Hematopoietic multipotent progenitor cell treated with erythropoietin and hydrocortisone succinate and interleukin-3 and kit ligand, for 4 days (in vitro differentiated cells): ENCODE measurements around the gene SPACA9.

Experiments
- DNase-seq: peaks from one replicate; pipeline ENCODE4 v3.0.0-alpha.2; 2015

SPACA9 gene

DNA sequence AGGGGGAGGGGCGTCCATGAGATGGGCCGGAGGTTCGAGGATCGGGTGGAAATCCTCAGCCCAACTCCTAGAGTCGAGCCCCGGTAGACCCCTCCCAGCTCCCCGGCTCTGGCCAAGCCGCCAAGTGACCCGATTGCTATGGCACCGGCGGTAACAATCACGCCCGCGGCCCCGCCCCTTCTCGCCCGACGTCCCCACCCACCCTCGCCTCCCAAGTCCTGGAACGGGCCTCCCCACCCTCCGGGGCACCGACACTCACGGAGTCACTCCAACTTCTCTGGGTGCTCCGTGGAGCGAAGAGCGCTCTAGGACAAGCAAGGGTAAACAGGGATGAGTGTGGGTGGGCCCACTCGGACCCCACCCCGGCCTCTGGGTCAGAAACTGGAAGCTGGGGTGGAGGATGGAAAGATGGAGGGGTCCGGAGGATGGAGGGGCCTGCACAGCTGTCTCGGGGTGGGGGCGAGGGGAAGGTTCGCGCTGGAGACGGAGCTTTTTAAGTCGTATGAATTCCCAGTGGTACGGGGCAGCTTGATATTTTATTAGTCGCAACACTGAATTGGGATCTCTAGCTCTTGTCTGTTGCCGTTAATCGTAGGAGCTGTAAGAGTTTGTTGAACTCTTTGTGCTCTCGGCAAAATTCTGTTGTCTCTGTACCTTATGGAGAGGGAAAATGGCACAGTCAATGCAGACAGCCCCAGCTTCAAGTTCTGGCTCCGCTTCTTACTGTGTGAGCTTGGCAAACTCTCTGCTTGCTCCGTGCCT, at the start of gene SPACA9:
Gene SPACA9, plus strand, starts transcription at position 204 of the 762 bp plus-strand sequence. CDS start 5,050 bp downstream, outside the sequence.
- DNase-seq = peak; percentile 53

DNA sequence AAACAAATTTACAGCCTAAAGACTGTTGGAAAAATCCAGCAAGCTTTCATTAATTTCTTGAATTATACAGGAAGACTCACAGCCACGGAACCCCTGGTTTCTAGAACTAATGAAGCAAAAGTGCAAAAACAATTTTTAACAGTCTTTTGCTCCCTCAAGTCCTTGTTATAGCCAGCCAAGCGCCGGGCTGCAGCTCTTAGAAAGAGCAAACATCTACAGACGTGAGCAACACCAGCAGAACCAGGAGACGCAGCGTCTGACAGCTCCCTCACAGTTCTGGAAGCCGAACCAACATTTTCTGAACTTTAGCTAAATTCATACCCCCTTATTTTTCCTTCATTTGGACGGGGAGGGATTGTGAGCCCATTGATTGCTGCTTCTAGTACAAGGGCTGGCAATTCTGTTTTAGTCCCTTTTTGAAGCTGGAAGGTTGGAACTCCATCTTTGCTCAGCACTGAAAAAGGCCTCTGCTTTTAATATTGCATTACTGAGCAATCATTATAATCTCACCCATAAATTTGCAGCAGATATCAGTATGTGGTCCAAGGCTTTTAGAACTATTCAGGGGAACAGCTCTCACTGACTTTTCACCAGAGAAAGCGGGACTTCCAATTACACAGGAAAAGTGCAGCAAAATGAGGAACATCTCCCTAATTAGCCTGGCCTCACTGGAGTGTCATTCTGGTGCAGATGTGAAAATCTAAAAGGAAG, 46.4 kb upstream of the SPACA9 start:
- no peak for DNase-seq

DNA sequence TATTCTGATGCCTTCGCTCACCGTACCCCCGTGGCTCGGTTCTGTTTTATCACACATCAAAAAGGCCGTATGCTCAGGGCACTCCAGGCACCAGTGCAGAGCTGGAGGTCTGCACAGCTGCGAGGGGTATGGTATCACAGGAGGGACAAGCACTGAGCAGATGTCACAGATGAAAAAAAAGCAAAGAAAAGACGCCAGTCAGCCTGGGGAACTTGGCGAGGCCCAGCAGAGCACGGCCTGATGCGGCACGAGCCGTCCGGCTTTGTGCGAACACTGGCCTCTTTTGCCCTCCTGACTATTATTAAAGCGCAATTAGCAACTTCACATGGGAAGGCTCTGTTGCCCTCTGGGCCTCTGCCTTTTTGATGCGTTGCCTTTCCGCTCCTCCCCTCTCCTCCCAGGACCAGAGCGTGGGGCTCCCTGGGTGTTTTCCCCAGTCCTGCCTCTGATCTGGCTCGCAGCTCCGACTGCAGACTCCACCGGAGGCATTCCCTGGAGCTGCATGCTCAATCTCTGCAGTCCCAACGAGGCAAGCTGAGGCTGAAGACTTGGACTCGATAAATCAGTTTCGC, 45.1 kb upstream of the SPACA9 start:
- no peak for DNase-seq

DNA sequence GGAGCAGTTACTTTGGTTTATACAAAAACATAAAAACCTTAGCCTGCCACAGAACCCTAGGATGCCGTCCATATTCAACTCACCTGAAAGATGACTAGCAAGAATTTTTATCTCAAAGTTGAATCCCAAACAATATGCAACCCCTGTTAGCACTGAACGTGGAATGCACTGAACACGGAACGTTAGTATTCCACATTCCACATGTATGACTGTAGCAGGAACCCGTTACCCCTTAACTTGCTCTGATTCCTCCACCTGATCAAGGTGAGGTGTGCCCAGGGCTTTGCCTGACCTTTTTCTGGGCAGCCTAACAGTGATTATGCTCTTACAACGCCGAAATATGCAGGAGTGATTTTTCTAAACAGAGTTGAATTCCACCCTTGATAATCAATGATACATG, 44.4 kb upstream of the SPACA9 start:
- no peak for DNase-seq

DNA sequence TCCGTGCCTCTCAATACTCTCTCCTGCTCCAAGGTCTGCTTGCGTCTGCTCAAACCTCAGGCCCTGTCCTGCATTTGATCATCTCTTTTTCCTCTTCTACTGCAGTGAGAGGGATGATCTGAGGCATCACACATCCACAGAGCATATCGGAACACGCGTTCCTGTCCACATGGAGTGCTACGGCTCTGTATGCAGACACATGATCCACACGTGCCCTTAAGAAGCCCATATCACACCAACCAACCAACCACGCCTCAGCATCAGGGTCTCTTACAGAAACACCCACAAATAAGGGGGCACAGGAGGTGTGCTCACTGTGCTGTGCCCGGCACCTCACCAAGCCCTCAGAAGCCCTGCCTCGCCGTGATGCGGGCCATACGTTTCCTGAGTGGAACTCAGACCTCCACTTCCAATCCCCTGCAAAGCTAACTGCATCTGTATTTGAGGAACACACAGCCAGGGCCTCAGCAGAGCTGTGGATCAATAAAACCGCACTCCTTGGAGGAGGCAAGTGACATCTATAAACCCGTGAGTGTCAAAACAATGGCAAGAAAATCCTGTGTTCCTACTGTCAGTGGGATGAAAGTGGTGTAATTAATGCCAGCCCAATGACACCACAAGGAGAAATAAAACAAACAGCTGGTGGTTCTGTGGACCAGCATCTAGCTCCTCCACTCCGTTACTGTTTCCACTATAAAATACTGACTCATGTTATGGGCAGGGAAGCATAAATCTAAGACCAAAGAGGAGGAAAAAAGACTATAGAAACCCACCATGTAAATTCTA, 41.0 kb upstream of the SPACA9 start:
- DNase-seq = no peak

DNA sequence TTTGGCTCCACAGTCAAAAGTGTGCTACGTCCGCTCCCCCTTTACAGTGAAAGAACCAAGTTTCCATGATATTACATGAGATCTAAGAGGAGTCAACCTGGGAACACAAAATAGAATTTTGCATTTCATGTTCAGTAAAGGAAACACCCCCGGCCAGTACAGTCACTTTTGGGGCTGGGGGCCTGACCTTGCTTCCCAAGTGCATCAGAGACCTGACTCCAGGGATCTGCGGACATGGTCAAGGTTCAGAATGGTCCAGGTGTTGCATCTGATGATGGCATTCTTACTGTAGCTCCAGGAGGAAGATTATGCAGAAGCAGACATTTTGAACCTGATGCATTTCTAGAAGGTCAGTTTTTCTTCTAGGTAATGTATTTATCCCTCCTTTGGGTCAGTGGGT, 40.4 kb upstream of the SPACA9 start:
- DNase-seq = no peak

DNA sequence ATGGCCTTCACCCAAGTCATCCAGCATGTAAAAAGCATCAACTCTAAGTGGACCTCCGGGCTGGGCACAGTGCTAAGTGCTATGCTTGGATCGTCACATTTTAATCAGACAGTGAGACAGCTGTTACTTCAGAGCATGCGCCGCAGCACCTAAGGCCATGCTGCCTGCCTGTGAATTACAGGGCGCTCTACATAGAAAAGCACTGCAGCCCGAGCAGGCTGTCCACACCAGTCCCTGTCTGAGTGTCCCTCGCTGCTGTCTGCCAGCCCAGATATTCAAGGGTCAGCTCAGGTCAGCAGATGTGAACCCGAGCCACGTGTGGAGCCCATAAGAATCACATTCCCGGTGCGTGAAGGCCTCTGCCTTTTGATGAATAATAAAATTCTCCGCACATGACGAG, 37.7 kb upstream of the SPACA9 start:
- no peak for DNase-seq

DNA sequence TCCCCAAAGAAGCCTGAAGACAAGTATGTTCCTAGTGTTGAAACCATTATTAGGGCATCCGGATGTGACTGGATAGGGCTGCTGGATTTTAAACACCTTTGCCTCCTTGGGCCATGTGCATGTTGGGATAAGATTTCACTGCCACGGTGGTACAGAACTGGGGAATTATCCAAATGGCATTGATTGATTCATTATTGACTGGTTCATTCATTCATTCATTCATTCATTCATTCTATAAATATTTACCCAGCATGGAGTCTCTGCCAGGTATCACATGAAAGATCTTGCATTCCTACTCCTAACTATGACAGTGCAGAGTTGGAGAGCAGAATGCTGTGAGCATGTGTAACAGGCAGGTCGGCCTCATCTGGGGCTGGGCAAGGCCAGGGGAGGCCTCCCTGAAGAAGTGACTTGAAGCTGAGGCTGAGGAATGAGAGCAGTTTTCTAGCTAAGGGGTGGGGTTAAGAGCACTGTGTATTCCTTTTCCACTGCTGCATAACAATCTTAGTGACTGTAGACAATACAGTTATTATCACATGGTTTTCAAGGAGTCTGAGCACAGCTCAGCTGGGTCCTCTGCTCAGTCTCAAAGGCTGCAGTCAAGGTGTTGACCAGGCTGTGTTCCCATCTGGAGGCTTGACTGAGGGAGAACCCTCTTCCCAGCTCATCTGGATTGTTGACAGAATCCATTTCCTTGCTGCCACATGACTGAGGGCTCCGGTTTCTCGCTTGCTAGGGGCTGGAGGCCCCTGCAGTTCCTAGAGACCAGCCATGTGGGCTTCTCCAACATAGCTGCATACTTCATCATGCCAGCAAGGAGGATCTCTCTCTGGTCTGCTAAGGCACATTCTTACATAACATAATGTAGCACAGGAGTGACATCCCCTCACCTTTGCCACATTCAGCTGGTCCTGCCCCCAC, 36.3 kb upstream of the SPACA9 start:
- DNase-seq = no peak

DNA sequence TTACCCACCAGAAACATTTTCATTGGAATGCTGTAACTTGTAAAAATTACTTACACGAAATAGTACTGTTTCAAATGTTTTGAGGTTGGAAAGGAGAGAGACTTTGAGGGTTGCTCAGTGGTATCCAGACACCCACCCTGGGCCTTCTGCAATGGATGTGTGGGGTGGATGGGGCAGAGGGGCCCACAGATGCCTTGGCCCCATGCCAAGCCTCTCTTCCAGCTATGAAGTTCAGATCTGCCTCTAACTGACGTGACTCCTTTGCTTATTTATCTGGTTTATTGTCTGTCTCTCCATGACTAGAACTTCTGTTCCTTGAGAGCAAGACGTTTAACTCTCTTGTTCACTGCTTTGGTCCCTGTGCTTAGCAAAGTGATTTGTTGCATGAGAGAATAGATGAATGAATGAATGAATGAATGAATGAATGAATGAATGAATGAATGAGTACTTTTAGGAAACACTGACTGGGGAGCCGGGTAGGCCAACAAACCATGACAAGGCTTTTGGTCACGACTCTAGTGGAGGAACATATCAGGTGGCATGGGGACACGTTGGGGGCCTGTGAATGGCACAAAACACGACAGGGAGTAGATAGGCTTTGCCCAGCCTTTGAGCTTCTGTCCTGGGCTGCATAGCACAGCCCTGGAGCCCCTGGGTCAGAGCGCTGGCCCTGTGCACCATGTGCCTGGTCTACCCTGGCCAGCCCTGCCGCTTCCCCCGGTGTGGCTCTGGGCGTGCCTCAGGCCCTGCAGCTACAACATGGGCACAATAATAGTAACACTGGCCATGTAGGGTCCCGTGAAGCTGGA, 32.4 kb upstream of the SPACA9 start:
- DNase-seq = no peak

DNA sequence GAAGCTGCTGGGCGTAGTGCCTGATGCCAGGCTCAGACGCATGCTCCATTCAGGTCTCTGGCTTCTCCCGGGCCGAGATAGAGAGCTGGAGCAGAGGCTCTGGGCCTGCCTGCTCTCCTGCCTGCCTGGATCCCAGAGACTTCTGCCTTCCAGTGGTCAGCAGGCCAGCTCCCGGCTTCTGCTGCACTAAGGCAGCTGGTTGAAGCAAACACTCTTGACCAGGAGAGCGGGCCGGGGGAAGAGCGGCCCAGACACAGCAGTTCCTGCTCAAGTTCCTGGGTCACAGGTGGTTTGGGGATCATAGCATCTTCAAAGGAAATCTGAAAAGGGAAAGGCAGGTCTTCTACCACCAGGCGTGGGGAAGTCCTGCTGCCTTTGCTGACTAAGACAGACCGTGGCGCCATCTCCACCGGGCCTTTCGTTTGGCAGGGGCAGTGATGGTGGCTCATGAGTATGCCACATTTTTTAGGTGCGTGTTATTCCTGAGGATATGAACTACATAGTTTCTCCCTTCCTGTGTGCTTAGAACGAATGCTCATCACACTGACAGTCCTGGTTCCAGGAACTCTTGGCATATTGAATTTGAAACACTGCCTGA, 31.7 kb upstream of the SPACA9 start:
- DNase-seq = no peak

DNA sequence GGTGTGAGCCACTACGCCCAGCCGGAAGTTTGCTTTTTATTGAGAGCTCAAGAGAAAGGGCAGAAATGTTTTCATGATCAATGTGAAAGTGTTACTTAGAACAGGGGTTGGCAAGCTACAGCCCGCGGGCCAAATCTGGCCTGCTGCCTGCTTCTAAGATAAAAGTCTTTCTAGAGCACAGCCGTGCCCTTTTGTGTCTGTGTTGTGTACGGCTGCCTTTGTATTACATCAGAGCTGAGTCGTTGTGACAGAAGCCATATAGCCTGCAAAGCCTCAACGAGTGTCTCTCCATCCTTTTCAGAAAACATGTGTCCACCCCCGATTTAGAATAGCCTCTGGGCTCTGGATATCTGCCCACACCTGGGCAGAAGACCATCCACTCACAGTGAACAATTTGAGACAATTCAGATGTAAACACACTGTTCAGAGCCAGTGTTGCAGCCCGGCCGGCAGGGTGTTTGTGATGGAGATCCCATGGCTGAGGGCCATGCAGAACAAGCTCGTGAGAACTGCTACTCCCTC, 29.5 kb upstream of the SPACA9 start:
- peak; percentile 47 for DNase-seq

DNA sequence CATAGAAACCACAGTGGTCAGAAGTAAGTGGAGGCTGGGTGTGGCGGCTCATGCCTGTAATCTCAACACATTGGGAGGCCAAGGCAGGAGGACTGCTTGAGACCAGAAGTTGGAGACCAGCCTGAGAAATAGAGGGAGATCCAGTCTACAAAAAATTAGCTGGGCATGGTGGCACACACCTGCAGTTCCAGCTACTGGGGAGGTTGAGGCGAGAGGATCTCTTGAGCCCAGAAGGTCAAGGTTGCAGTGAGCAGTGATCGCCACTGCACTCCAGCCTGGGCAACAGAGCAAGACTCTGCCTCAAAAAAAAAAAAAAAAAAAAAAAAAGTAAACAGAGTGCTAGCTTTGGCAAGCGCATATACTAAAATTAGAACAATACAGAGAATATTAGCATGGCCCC, 25.2 kb upstream of the SPACA9 start:
- DNase-seq = no peak

DNA sequence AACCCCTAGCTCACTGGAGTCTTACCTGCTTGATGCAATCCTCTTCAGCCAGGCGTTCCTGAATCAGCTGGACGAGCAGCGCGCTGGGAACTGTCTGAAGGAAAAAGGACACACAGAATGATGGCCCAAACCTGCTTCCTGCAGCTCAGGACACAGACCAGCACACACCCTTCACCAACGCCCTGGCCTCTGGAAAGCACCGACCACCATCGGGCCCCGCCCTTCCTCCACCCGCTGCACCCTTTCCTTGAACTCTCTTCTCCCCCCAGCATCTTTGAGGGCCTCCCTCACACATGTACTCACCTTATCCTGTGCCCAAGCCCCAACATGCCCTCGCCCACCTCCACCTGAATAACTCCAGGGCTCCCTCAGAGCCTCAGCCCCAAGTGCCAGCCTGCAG, 23.9 kb upstream of the SPACA9 start:
- peak; percentile 36 for DNase-seq

DNA sequence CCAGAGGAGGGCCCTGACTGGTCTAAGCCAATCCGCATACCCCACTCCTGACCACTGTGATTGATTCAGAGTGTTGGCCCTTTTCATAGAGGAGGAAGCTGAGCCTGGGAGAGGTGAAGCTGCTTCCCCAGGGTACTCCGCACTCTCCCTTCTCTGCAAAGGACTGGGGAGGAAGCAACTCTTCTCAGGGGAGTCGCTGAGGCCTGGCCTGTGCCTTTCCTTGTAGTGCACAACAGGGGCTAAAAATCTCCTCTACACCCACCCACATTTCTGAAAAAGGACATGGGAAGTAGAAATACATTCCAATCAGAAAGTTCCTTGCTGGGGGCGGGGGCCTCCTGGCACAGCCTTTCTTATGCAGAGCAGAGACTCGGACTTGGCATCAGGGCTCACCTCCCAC, 22.8 kb upstream of the SPACA9 start:
- DNase-seq = no peak

DNA sequence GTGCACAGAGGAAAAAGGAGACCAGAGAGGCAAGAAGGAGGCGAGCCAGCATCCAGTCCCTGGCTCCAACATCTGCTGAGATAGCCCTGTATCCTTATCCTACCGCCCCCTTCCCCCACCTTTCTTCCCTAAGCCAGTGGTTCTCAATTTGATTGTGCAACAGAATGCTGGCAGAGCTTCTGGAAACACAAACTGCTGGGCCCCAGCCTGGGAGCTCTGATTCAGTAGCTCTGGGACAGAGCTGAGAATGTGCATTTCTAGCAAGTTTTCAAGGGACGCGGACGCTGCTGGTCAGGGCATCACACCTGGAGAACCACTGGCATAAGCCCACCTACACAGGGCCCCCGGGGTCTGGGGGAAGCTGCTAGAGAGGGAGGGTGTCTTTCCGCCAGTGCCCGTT, 21.7 kb upstream of the SPACA9 start:
- DNase-seq = no peak

DNA sequence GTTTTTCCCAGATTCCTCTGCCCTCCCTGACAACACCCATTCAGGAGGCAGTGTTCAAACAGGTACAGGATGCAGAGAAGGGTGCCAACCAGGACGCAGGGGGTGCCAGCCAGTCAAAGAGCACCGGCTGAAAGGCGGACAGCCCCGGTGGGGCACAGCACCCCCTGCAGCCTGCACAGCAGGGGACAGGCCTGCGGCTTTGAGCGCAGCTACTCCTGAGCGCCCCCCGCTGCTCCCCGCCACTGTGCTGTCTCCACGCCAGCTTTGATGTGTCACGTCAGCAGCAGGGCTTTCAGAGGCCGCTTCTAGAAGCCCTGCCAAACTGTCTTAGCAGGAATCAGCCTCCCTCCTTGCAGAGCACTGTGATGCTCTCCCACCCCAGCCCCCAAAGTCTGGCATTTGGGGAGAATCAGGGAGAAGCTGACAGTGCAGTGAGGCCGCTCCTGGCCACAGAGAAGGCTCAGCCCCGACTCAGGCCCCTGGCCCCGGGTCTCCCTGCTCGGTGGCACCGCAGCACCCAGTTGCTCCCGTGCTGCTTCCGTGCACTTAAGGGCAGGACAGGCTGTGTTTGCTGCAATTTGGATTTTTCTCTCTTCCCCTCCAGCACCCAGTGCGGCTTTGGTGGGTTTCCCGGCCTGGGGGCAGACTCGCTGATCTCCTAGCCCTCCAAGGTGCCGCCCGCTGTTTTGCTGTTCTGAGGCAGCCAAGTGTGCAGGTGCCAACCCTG, 20.9 kb upstream of the SPACA9 start:
- peak; percentile 49 for DNase-seq

DNA sequence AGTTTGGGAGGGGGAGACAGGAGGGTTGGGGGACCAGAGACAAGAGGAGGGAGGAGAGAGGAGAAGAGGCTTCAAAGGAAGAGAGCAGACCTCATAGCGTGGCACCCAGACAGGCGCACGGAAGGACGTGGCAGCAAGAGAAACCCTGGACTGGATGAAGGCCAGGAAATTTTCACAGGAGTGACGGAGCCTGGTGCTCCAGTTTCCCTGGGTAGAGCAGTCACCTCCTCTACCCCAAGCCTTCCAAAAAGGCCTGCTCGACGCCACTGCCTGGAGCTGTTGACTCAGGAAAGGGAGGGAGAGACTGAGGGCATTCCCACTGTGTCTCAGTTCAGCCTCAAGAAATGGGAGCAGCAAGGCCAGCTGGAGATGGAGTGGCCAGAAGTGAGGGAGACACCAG, 19.9 kb upstream of the SPACA9 start:
- DNase-seq = no peak

DNA sequence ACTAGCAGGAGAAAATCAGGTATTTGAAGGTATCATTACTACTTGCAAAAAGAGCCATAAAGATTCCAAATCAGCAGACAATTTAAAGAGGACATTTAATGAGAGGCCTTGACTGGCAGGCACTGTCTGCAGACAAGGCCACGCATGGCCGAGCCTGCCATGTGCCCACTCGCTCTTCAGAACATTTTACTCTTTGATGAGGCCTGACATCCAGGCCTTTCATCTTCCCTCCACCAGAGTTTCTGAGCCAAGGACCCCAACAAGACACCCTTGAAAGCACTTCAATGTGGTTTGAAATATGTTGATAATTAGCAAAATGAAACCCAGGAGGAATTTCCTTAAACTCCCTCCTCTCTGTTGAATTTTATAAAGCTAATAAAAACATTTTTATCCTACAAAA, 17.0 kb upstream of the SPACA9 start:
- DNase-seq = no peak

DNA sequence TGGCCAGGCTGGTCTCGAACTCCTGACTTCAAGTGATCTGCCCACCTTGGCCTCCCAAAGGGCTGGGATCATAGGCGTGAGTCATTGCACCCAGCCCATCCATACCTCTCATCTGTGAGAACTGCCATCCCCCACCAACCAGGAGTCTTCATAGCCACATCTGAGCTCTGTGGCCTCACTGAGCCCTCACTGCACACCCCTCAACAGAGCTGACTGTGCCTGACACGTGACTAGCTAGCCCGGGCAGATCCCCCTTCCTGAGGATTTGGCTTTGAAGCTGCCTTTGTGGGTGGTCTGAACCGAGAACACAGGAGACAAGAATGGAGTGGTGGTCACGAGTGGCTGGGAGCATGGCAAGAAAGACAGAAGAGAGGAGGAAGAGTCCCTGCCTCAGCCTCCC, 16.2 kb upstream of the SPACA9 start:
- no peak for DNase-seq

DNA sequence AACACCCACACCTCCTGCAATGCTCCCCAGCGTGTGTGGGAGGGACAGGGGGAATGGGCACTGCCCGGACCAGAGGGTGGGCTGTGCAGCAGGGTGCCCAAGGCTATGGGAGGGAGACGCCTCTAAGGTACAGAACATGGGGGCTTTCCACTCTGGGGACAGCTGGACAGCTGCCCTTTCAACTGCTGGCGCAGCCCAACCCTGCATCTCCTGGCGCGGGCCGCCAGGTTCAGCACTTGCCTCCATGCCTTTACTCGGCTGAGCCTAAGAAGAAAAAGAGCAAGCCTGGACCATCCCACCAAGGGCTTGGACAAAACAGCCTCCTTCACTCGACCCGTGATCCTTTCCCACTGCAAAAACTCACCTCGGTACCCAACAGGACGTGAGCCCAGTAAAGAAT, 15.6 kb upstream of the SPACA9 start:
- DNase-seq = no peak
